GM12872 (cell line): Measurements from ENCODE around the gene SRP68.

Experiments
- TF ChIP-seq, protein P1 (sequence below): IDR thresholded peaks from 3 replicates; pipeline ENCODE4 v1.5.1; 2011; ENCODE audit warnings: low read depth, mild to moderate bottlenecking, low read length, moderate library complexity; ENCODE audit not compliant: insufficient read depth

The SRP68 gene

DNA sequence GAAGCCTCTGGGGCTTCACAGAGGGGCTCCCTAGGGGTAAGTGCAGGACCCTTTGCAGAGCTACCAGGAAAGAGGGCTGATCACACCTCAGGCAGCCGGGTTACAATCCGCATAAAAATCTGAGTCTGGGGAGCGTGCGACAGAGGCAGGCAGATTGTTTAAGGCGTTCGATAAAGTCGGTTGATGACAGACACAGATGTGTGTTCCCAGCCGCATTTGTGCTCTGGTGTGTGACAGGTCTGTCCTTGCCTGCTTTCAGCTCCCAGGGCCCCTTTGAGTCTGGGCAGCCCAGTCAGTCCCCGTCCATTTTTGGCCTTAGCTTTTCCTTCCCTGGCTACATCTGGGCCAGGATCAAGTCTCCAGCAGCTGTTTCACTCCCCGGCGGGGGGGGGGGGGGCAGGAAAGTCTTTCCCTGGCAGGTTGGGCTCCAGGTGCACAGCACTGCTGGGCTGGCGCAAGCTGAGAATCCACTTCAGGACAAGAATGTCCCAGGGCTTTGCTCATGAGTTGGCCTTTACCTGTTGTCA is 5.3 kb upstream of the SRP68 start:
- TF ChIP-seq, protein P1, sequence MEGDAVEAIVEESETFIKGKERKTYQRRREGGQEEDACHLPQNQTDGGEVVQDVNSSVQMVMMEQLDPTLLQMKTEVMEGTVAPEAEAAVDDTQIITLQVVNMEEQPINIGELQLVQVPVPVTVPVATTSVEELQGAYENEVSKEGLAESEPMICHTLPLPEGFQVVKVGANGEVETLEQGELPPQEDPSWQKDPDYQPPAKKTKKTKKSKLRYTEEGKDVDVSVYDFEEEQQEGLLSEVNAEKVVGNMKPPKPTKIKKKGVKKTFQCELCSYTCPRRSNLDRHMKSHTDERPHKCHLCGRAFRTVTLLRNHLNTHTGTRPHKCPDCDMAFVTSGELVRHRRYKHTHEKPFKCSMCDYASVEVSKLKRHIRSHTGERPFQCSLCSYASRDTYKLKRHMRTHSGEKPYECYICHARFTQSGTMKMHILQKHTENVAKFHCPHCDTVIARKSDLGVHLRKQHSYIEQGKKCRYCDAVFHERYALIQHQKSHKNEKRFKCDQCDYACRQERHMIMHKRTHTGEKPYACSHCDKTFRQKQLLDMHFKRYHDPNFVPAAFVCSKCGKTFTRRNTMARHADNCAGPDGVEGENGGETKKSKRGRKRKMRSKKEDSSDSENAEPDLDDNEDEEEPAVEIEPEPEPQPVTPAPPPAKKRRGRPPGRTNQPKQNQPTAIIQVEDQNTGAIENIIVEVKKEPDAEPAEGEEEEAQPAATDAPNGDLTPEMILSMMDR, result no peak

DNA sequence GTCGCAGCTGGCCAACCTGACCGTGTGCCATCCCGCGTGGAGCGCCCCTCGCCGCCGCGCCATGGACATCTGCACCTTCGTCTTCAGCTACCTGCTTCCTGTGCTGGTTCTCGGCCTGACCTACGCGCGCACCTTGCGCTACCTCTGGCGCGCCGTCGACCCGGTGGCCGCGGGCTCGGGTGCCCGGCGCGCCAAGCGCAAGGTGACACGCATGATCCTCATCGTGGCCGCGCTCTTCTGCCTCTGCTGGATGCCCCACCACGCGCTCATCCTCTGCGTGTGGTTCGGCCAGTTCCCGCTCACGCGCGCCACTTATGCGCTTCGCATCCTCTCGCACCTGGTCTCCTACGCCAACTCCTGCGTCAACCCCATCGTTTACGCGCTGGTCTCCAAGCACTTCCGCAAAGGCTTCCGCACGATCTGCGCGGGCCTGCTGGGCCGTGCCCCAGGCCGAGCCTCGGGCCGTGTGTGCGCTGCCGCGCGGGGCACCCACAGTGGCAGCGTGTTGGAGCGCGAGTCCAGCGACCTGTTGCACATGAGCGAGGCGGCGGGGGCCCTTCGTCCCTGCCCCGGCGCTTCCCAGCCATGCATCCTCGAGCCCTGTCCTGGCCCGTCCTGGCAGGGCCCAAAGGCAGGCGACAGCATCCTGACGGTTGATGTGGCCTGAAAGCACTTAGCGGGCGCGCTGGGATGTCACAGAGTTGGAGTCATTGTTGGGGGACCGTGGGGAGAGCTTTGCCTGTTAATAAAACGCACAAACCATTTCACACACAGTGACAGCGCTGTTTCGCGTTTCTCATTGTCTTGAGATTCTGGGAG is 4.7 kb upstream of the SRP68 start:
- TF ChIP-seq, protein P1, result no peak

DNA sequence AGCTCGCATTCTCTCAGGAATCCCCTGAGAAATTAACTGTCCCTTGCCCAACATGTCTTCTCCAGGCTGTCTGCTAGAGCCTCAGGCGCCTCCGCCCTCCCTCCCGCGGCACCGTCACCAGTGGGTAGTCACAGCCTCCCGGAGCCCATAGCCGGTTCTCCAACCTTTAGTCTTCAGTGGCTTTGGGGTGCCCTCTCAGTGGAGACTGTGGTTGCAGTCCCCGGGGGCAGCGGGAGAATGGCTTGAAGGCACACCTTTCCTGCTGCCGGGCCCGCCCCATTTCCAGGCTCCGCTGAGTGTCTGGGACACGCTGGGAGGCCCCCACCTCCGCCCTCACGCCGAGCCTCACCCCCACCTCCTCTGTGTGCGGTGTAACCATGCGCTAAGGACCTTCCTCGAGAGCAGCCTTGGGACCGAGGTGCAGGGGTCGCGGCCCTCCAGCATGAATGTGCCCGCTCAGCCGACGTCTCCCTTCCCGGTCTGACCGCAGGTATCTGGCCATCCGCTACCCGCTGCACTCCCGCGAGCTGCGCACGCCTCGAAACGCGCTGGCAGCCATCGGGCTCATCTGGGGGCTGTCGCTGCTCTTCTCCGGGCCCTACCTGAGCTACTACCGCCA is 3.9 kb upstream of the SRP68 start:
- TF ChIP-seq, protein P1, result no peak

DNA sequence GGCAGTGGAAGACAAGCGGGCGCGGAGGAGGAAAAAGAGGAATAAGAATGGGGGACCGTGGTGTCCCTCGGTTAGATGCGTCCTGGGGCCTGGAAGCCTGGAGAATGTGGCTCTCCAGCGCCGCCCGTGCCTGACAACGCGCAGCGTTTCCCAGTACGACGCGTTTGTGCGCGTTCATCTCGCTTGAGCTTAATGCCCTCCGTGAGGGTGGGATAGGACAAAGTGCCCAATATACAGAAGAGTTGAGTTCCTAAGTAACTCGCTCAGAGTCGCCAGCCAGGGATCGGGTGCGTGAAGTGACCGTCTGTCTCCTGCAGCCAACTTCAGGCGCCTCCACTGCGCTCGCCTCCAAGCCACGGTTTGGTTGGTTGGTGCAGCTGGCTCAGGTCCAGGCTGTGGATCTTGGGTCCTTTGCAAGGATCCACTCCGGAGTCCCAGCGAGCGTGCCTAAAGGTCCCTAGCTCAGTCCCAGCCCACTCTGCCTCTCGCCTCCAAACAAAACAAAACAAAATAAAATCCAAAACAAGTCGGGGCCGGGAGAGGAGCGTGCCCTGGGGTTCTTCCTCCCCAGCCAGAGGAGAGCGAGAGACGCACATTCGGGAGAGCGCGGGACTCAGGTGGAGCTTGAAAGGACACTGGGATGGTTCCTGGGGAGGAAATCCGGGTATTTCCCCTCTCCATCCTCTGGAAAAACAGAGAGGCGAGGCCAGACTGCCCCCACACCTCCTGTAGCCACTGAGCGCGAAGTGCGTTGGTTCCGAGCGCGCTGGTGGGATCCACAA is 3.2 kb upstream of the SRP68 start:
- TF ChIP-seq, protein P1, result 0 out of 3 replicates have a peak, but pooled peaks have one; percentile 6

DNA sequence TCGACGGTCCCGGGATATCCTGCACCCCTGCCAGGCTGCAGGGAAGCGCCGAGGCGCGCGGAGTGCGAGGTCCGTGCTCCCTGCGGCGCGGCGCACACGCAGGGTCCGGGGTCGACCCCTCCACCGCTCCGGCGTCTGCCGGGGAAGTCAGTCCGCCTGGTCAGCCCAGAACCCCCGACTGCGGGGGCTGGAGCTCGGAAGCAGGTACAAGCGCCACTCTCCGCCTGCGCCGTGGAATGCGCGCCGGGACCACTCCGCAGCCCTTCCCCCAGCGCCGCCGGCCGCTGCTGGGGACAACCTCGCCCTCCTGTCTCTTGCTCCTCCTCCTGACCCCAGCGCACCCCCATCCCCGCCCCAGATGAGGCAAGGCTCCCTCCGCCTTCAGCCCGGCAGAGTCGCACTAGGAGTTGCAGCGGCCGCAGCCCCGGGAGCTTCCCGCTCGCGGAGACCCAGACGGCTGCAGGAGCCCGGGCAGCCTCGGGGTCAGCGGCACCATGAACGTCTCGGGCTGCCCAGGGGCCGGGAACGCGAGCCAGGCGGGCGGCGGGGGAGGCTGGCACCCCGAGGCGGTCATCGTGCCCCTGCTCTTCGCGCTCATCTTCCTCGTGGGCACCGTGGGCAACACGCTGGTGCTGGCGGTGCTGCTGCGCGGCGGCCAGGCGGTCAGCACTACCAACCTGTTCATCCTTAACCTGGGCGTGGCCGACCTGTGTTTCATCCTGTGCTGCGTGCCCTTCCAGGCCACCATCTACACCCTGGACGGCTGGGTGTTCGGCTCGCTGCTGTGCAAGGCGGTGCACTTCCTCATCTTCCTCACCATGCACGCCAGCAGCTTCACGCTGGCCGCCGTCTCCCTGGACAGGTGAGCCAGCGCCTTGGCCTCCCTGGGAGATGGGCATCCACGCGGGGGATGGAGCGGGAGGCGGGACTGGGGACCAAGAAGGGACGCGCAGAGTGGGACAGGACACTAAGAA is 2.4 kb upstream of the SRP68 start, which contains the start of gene GALR2:
Gene GALR2, plus strand, starts transcription at position 392 of the 974 bp plus-strand sequence. Its CDS starts 103 bp downstream, at position 495.
- TF ChIP-seq, protein P1, result no peak

DNA sequence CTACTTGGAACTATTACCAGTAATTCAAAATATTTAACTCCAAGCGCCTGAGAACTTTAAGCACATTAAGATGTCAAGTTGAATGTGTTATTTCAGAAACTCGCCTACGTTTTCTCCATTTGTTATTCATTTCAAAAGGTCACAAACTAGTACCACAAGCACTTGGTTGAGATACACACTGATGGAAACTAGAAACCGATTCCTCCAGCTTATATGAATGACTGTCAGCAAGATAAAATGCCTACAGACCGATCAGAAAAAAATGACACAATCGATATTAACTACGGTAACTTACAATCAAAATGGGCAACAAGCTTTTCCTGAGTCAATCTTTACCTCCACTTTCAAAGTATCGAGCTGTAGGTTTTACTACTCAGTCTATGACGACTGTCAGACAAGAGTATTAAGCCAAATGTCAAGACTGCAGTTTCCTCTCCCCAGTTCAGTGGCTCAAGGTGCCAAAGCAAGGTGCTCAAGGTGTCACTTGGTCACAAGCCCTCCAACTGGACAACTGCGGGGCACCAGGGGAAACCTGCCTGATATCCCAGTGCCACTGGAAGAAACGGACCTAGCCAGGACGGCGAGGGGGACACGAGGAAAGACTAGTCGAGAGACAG is 678 bp downstream of the SRP68 start:
- TF ChIP-seq, protein P1, result no peak
